IMR-90 (cell line): ENCODE results near the gene L3MBTL2. TPM values are rescaled to one million over a fixed set of nuclear protein-coding genes. Genes with fewer than 3 reads are reported as not detected.

ENCODE experiments used
- ATAC-seq: fragments of 200-7000 bp; cut with Tn5 transposase; 2 replicates; pipeline ENCODE4 v1.9.1; 2020; ENCODE audit warnings: low read depth, mild to moderate bottlenecking, moderate library complexity
- BruUV-seq: library from RNA; stranded (reverse); fragments of 400-500 nt; replicated peaks from 2 replicates; lab custom pipeline; 2021; lab: Mats Ljungman, UMichigan
- CTCF ChIA-PET: fragments of 300-600 bp; formaldehyde crosslinking; extraction: SDS; loops from one replicate; lab custom pipeline; 2021; ENCODE audit warnings: antibody characterized with exemption; lab: Yijun Ruan, JAX
- POLR2A ChIA-PET: fragments of 300-600 bp; sonication (Branson Sonifier 250); formaldehyde crosslinking; loops from one replicate; lab custom pipeline; 2022; ENCODE audit warnings: antibody characterized with exemption; ENCODE audit not compliant: unreplicated experiment; lab: Charles Lee
- DNase-seq: peaks from one replicate; pipeline ENCODE4 v3.0.0; 2013
- H2AFZ ChIP-seq: replicated peaks from 2 replicates; pipeline ENCODE3; 2013; ENCODE audit warnings: low read length, mild to moderate bottlenecking; ENCODE audit not compliant: poor library complexity
- H2AK5ac ChIP-seq: 2 replicates; pipeline ENCODE4 v1.6.1; 2013; ENCODE audit warnings: low read depth, low read length, inconsistent platforms
- H2AK9ac ChIP-seq: replicated peaks from 2 replicates; pipeline ENCODE3; 2013; ENCODE audit warnings: mild to moderate bottlenecking, low read depth, low read length, moderate library complexity; ENCODE audit not compliant: poor library complexity
- H2BK120ac ChIP-seq: 2 replicates; pipeline ENCODE4 v1.6.1; 2013; ENCODE audit warnings: low read depth, low read length, inconsistent platforms
- H2BK15ac ChIP-seq: 3 replicates; pipeline ENCODE4 v1.6.1; 2013; ENCODE audit warnings: low read depth, low read length, inconsistent platforms
- H2BK20ac ChIP-seq: 2 replicates; pipeline ENCODE4 v1.6.1; 2013; ENCODE audit warnings: low read depth, mild to moderate bottlenecking, inconsistent platforms, low read length, moderate library complexity
- H2BK5ac ChIP-seq: 2 replicates; pipeline ENCODE4 v1.6.1; 2013; ENCODE audit warnings: mild to moderate bottlenecking, low read depth, low read length, inconsistent platforms; ENCODE audit not compliant: poor library complexity, severe bottlenecking
- H3K14ac ChIP-seq: replicated peaks from 2 replicates; pipeline ENCODE4 v1.6.1; 2013; ENCODE audit warnings: low read depth, low read length, inconsistent platforms
- H3K18ac ChIP-seq: 2 replicates; pipeline ENCODE4 v1.6.1; 2013; ENCODE audit warnings: low read depth, low read length, control low read depth
- H3K23ac ChIP-seq: 2 replicates; pipeline ENCODE4 v1.6.1; 2013; ENCODE audit warnings: low read depth, low read length, inconsistent platforms
- H3K27ac ChIP-seq: 2 replicates; pipeline ENCODE4 v1.5.1; 2013; ENCODE audit warnings: mild to moderate bottlenecking, control low read depth, low read length; ENCODE audit not compliant: insufficient read depth
- H3K27me3 ChIP-seq: 2 replicates; pipeline ENCODE4 v1.6.1; 2013; ENCODE audit warnings: low read length; ENCODE audit not compliant: control insufficient read depth, insufficient read depth
- H3K36me3 ChIP-seq: 2 replicates; pipeline ENCODE4 v1.6.1; 2013; ENCODE audit warnings: low read length, mixed read lengths; ENCODE audit not compliant: control insufficient read depth, insufficient read depth
- H3K4ac ChIP-seq: 2 replicates; pipeline ENCODE4 v1.6.1; 2013; ENCODE audit warnings: low read depth, low read length, inconsistent platforms
- H3K4me1 ChIP-seq: 2 replicates; pipeline ENCODE4 v1.6.1; 2013; ENCODE audit warnings: low read length, mixed read lengths; ENCODE audit not compliant: control insufficient read depth, insufficient read depth
- H3K4me2 ChIP-seq: 2 replicates; pipeline ENCODE4 v1.6.1; 2013; ENCODE audit warnings: low read depth, mild to moderate bottlenecking, control low read depth, low read length, moderate library complexity
- H3K4me3 ChIP-seq: 2 replicates; pipeline ENCODE4 v1.5.1; 2013; ENCODE audit warnings: low read depth, mild to moderate bottlenecking, control low read depth, low read length, moderate library complexity; ENCODE audit not compliant: insufficient read depth
- H3K56ac ChIP-seq: 2 replicates; pipeline ENCODE4 v1.6.1; 2013; ENCODE audit warnings: low read length, inconsistent platforms; ENCODE audit not compliant: insufficient read depth; ENCODE audit errors: extremely low read depth
- H3K79me1 ChIP-seq, 2 experiments: 2 replicates each; pipeline ENCODE4 v1.6.1; 2013; ENCODE audit warnings: low read length in 2 of 2, inconsistent platforms in 1 of 2, low read depth in 1 of 2
- H3K9ac ChIP-seq: 2 replicates; pipeline ENCODE4 v1.6.1; 2013; ENCODE audit warnings: low read depth, low read length, control low read depth
- H3K9me1 ChIP-seq: 2 replicates; pipeline ENCODE4 v1.6.1; 2013; ENCODE audit warnings: low read length, inconsistent platforms; ENCODE audit not compliant: insufficient read depth
- H3K9me3 ChIP-seq: 2 replicates; pipeline ENCODE4 v1.6.1; 2013; ENCODE audit warnings: low read length; ENCODE audit not compliant: control insufficient read depth, insufficient read depth
- H4K20me1 ChIP-seq: 2 replicates; pipeline ENCODE4 v1.6.1; 2013; ENCODE audit warnings: low read length, inconsistent platforms; ENCODE audit not compliant: insufficient read depth
- H4K5ac ChIP-seq: 2 replicates; pipeline ENCODE4 v1.6.1; 2013; ENCODE audit warnings: mild to moderate bottlenecking, low read depth, low read length, control low read depth
- H4K8ac ChIP-seq, 2 experiments: 2 replicates each; pipeline ENCODE4 v1.6.1; 2013; ENCODE audit warnings: low read depth in 2 of 2, low read length in 2 of 2, control low read depth in 1 of 2, inconsistent platforms in 1 of 2
- H4K91ac ChIP-seq: 2 replicates; pipeline ENCODE4 v1.6.1; 2013; ENCODE audit warnings: low read depth, low read length, inconsistent platforms; ENCODE audit not compliant: insufficient read depth
- CEBPB ChIP-seq: IDR thresholded peaks from 2 replicates; pipeline ENCODE4 v1.6.1; 2012; ENCODE audit warnings: low read depth, low read length, improper control_type of control experiment
- CHD1 ChIP-seq: IDR thresholded peaks from 2 replicates; pipeline ENCODE4 v1.6.1; 2012; ENCODE audit warnings: low read depth, low read length, improper control_type of control experiment
- MAFK ChIP-seq: IDR thresholded peaks from 2 replicates; pipeline ENCODE4 v1.6.1; 2012; ENCODE audit warnings: low read depth, low read length, improper control_type of control experiment
- MAZ ChIP-seq: IDR thresholded peaks from 2 replicates; pipeline ENCODE4 v1.6.1; 2012; ENCODE audit warnings: low read depth, mild to moderate bottlenecking, low read length, improper control_type of control experiment, moderate library complexity, borderline replicate concordance
- MXI1 ChIP-seq: IDR thresholded peaks from 2 replicates; pipeline ENCODE4 v1.6.1; 2012; ENCODE audit warnings: low read depth, mild to moderate bottlenecking, low read length, moderate library complexity, borderline replicate concordance
- NFE2L2 ChIP-seq: fragments of 150-350 bp; IDR thresholded peaks from 2 replicates; pipeline ENCODE4 v1.6.1; 2016; ENCODE audit warnings: low read depth, mild to moderate bottlenecking, low read length
- RFX5 ChIP-seq: IDR thresholded peaks from 2 replicates; pipeline ENCODE4 v1.8.0; 2012; ENCODE audit warnings: low read depth, mild to moderate bottlenecking, low read length, moderate library complexity
- WGBS, 2 experiments: methylation state at CpG; one replicate each; pipeline versions ENCODE4 v1.1.5 to v1.1.7; 2013; ENCODE audit warnings: missing lambda C conversion rate in 2 of 2; ENCODE audit not compliant: insufficient read length in 1 of 2; ENCODE audit errors: extremely low coverage in 2 of 2; 5-methylcytosine and 5-hydroxymethylcytosine counted together
- dilution Hi-C: fragments of 300-500 bp; cut with HindIII; formaldehyde crosslinking; loops from one replicate; pipeline ENCODE4 v1.14.3; 2018; ENCODE audit warnings: low sequenced_read_pairs; ENCODE audit not compliant: unreplicated experiment
- in situ Hi-C: fragments of 300-500 bp; cut with MboI; formaldehyde crosslinking; loops from 3 replicates; pipeline ENCODE4 v1.14.3; 2019; ENCODE audit warnings: low sequenced_read_pairs, inconsistent platforms, mixed read lengths
- intact Hi-C: fragments of 100-400 bp; cut with micrococcal nuclease; formaldehyde crosslinking; loops from 2 replicates; pipeline ENCODE4 v1.10.0; 2022
- polyA plus RNA-seq, 3 experiments: library from polyadenylated mRNA; depleted of rRNA; stranded (reverse); fragments of >200 nt; gene quantifications; 2 replicates each; pipeline ENCODE4 v1.2.3, GENCODE V29; 2012; ENCODE audit warnings: low replicate concordance in 1 of 3
- total RNA-seq: library from RNA; depleted of rRNA; stranded (reverse); fragments of >200 nt; gene quantifications from 2 replicates; pipeline ENCODE4 v1.2.3, GENCODE V29; 2012

Gene L3MBTL2
- total and polyA plus RNA-seq, 2 of the 4 experiments (the other 2 are of a cell fraction), result 20.6 to 25.1 TPM

DNA sequence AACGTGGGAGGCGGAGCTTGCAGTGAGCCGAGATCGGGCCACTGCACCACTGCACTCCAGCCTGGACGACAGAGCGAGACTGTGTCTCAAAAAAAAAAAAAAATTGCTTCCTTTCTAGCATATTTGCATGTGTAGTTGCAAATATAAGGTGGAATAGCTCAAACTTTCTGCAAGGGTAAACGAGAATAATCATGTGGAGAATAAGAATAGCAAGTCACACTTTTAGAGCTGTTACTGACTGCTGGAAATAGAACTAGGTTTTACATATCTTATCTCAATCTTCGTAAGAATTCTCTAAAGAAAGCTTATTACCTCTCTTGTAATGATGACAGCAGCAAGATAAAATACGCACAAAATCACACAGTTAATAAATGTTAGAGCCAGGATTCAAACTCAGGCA is 1.6 kb downstream of the L3MBTL2 start:
- CTCF ChIA-PET, result interaction anchor here (0.6 to 0.7 kb wide), 2 partner anchors 16 to 278 kb away, joined by 3 read pairs; no protein-coding TSS in a partner anchor
- dilution Hi-C loops, result no loop called here

More for the DNA sequence above, 1.6 kb downstream of the L3MBTL2 start:
- POLR2A ChIA-PET, result no interaction called here
- Histone ChIP-seq H3K27me3 (no peaks in the 10 kb centered on the region), H4K8ac (no peak overlapping the region), H3K36me3 (peaks cover 9% of the 10 kb centered on the region; the same call in 1 of the 2 replicates), H2AFZ (no peak overlapping the region), H3K4ac (no peak overlapping the region), H4K20me1 (no peaks in the 10 kb centered on the region), H3K9me1 (no peaks in the 10 kb centered on the region), H2BK120ac (no peak overlapping the region), H3K14ac (no peak overlapping the region), H3K4me3 (no peak overlapping the region), H3K23ac (no peak overlapping the region), H4K5ac (no peak overlapping the region), H2AK9ac (no peak overlapping the region), H3K9me3 (no peaks in the 10 kb centered on the region), H3K4me1 (no peaks in the 10 kb centered on the region; the same call in 1 of the 2 replicates), H4K91ac (no peak overlapping the region), H2BK20ac (no peak overlapping the region), H3K9ac (no peak overlapping the region), H3K4me2 (no peak overlapping the region), H3K79me1 (peaks cover 12 to 35% of the 10 kb centered on the region in 2 experiments), H2BK15ac (no peak overlapping the region), H3K56ac (no peak overlapping the region), H2BK5ac (no peak overlapping the region), H3K18ac (no peak overlapping the region), H3K27ac (no peak overlapping the region), H2AK5ac (no peak overlapping the region)
- ATAC-seq (no peak), DNase-seq (no peak)
- TF ChIP-seq MAZ (no peak), MAFK (no peak), RFX5 (no peak), MXI1 (no peak), CHD1 (no peak), CEBPB (no peak), NFE2L2 (no peak)
- 94% methylated on average over 5 of the region's 9 CpGs; no CpG with 5 or more reads in 1 of the 2 experiments for WGBS, 2 experiments
- intact Hi-C loops (no loop called here), in situ Hi-C loops (no loop called here)
- no TSS peak for BruUV-seq
